ENCODE data around the gene KRIT1. TPM values are rescaled to one million over a fixed set of nuclear protein-coding genes. Genes with fewer than 3 reads are reported as not detected.
A peak's percentile ranks its signal among the peaks of the same experiment; 100 is the strongest.
"Not testable (repeated sequence)": the region's sequence is repeated elsewhere in the genome, so short reads cannot be mapped to it uniquely, and the experiment has no call there.

Gene KRIT1
- total RNA-seq, result 64.1 TPM

DNA sequence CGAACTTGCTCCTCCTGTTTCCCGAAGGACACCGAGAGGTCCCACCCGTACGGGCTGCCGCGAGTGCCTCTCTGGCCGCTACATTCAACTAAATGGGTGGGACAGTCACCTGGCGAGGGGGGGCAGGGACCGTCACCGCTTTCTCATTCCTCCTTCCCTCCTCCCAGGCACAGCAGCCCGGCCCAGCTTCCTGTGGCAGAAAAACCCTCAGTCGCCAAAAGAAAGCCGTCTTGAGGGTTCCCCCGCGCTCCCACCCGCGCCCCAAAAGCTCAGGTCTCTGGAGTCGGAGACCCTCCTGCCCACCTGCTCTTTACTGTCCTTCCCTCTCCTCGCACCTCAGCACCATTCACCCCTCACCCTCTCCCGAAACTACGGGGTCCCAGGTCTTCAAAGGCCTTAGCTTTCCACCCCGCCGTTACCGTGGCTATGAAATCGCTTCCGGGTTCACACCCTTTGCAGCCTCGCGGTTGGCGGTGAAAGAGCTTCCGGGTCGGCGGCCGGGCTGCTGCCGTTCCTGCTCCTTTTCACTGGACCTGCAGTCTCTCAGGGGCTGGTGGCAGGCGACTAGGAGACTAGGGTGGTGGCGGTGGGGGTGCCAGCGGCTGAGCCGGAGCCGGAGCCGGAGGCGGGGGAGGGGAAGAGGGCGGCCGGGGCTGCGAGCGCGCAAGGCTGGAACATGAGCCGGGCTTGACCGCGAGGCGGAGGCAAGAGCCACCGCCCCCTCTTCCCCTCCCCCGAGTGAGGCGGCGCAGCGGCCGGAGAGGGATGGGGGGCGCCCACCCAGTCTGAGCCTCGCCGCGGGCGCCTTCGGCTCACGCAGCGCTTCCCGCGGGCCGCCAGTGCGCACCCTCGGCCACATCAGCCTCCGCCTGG is at the start of gene KRIT1, which contains the start of gene ANKIB1:
KRIT1 (minus strand) TSS at position 428 of the 873 bp plus-strand sequence. CDS start 3,779 bp downstream, outside the sequence.
ANKIB1 (plus strand) TSS at position 488 of the 873 bp plus-strand sequence. CDS start 49,005 bp downstream, outside the sequence.
- peak; percentile 95 for DNase-seq

GRCh38 chr7:92295391-92295790 is 49.7 kb upstream of the KRIT1 start:
- no peak for DNase-seq

GRCh38 chr7:92293896-92294590 is 48.3 kb upstream of the KRIT1 start:
- no peak for DNase-seq

DNA sequence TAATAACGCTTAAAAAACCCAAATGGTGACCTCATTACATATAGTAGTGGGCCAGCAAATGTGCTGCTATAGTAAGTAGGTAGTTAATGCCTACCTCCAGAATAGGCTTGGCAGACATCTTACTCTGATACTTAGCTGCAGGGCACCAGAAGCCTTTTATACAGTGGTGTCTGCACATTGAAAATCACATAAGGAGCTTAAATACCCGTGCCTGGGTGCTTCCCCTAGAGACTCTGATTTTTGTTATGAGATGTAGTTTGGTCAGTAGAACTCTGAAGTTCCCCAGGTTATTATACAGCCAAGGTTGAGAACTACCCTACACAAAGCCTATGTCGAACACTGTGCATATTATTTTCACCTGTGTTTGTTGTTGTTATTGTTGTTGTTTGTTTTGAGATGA is 47.3 kb upstream of the KRIT1 start:
- DNase-seq, result no peak

- DNase-seq, result no peak
These were observed 43.6 kb upstream of the KRIT1 start for GRCh38 chr7:92289321-92289720.

- DNase-seq, result no peak
These were observed 37.2 kb upstream of the KRIT1 start for GRCh38 chr7:92282930-92283329.

DNA sequence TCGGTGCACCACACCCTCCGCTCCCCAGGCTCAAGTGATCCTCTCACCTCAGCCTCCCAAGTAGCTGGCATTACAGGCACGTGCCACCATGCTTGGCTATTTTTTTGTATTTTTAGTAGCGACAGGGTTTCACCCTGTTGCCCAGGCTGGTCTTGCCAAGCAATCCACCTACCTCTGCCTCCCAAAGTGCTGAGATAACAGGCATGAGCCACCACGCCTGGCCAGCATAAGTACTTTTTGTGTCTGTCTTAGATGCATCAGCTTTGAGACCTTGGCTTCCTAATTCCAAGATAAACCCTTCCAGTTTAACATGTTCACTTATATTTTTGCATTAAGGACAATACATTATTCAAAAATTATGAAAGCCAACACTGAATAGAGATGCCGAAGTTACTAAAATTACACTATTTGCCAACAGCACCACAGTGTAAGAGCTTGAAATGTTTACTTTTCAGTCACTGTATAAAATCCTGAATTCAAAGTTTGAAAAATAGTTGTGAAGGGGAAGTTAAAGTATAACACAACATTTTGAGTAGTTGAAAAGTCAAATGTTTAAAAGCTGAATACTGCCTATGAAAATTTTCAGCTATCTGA is 36.6 kb upstream of the KRIT1 start:
- DNase-seq, result no peak

DNA sequence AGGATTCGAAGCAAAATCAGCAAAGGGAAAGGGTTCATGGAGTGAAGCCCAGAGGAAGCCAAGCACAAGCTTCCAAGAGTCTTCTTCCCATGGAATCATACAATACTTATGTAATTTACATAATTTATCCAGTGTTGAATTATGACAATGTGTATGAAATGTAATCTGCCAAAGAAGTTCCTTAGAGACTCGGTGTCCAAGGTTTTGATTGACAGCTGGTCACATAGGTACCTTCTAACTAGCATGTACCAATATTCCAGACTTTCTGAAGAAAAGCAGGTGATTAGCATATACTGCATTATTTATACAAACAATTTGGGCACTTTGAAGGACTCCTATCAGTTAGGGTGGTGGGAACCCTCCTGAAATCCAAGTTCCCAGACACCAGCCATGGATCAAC is 35.3 kb upstream of the KRIT1 start:
- no peak for DNase-seq

DNA sequence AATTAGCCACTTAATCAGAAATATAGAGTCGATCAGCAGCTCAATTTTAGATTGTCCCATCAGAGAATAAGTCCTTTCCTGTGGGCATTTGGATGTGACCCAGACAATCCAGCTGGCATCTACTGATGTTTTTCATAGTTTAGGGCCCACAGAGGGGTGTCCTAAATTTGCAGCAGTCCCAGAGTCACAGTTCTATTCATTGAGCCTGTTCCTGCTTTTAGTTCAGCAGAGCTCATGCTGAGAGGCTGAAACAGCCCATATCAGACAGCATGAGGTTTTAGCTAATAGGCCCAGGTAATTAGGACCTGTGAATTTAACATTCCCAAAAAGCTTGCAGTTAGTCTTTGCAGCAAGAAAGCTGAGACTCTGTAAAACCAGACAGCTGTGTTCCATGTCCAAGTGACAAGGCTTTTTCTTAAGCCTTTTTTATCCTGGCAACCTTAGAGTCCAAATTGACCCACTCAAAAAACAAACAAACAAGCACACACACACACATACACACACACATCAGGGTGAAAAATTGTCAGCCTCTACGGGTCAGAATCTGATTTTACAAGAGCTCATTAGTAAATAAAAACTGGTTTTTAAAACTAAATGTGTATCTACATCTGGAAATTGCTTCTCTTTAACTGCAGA is 33.8 kb upstream of the KRIT1 start:
- peak; percentile 26 for DNase-seq

- no peak for DNase-seq
These were observed 30.7 kb upstream of the KRIT1 start for GRCh38 chr7:92276460-92276864.

DNA sequence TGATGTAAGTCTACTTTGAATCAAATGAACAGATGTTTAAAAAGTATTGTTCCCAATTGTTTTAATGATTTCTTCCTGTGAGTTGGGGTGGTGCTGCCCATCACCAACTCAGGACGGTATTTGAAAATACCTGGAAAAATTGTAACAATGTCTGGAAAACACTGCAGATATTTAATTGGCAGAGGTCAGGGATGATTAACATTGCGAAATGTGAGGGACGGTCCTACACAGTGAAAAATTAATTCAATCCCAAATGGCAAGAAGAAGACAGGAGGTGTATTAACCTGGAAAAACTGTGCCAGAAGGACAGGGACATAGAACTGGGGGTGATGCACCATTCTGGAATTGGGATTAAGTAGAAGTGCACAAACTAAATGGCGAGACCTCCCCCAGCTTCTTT is 29.6 kb upstream of the KRIT1 start:
- no peak for DNase-seq

GRCh38 chr7:92268921-92269320 is 23.2 kb upstream of the KRIT1 start:
- DNase-seq, result no peak

GRCh38 chr7:92266415-92267241 is 20.9 kb upstream of the KRIT1 start:
- no peak for DNase-seq

DNA sequence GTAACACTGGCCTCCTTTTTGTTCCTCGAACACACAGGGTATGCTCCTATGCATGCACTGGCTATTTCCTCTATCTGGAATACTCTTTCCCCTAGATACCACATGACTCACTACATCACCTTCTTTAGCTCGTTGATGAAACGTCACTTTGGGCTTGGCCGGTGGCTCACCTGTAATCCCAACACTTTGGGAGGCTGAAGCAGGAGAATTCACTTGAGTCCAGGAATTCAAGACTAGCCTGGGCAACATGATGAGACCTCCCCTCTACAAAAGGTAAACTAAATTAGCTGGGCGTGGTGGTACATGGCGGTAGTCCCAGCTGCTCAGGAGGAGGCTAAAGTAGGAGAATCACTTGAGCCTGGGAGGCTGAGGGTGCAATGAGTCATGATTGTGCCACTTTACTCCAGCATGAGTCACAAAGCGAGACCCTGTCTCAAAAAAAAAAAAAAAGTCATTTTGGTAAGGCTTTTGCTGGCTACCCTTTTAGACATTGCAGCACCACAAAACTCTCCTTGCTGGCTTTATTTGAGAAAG is 14.6 kb upstream of the KRIT1 start:
- no peak for DNase-seq

DNA sequence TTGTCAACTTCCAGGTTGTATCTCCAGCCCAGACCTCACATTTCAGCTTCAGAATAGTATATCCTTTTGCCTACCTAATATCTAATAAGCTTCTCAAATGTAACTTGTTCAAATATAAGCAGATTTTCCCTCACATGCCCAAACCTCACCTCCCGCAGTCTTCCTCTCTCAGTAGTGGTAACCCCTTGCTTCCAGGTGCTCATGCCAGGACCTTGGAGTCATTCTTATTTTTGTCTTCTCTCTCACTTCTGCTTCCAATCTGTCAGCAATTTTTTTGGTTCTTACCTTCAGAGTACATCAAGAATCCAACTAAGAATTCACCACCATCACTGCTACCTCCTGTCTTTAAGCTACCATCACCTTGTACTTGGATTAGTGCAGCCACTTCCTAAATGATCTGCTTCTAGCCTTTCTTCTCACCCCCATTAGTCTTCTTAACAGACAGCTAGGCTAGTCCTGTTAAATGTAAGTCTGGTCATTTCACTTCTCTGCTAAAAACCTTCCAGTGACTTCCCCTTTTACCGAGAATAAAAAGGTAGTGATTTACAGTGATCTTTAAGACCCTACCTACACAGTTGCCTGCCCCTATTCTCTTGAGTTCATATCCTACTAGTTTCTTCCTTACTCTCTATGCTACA is 14.0 kb upstream of the KRIT1 start:
- no peak for DNase-seq

DNA sequence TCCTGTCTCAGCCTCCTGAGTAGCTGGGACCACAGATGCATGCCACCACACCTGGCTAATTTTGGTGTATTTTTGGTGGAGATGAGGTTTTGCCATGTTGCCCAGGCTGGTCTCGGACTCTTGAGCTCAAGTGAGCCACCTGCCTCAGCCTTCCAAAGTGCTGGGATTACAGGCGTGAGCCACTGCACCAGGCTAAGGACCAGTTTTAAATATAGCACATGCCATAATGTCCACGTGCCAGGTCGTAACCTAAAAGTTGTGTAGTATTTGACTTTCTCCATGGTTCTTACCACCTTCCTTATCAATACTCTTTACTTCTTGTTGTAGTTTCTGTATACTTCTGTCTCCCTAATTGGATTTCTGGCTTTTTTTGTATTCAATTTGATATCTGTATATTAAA is 13.3 kb upstream of the KRIT1 start:
- DNase-seq, result no peak

GRCh38 chr7:92255308-92255707 is 9.6 kb upstream of the KRIT1 start:
- no peak for DNase-seq

DNA sequence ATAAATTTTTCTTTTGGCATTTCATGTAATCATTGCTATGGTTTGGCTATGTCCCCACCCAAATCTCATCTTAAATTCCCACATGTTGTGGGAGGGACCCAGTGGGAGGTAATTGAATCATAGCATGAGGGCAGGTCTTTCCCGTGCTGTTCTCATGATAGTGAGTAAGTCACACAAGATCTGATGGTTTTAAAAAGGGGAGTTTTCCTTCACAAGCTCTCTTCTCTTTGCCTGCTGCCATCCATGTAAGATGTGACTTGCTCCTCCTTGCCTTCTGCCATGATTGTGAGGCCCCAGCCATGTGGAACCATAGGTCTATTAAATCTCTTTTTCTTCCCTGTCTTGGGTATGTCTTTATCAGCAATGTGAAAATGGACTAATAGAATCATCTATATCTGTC is 9.1 kb upstream of the KRIT1 start:
- DNase-seq, result not testable (repeated sequence)

DNA sequence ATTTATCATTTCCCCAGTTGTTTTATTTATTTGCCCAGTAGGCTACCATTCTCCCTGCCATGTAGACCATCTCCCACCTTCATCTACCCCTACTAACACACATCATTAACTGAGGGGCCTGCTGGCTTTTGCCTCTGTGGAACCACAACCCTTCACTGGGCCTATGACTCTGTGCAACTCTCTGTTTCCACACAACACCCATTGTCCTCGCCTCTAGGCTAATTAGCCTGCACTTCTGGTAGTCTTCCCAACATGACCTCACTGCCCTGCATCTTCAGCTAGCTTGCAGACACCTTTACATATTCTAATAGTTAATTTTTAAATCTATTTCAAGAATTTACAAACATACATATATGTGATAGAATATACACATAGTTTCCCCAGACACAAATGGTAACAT is 7.5 kb upstream of the KRIT1 start:
- DNase-seq, result no peak

- DNase-seq, result no peak
These were observed 5.5 kb upstream of the KRIT1 start for GRCh38 chr7:92251181-92251580.

DNA sequence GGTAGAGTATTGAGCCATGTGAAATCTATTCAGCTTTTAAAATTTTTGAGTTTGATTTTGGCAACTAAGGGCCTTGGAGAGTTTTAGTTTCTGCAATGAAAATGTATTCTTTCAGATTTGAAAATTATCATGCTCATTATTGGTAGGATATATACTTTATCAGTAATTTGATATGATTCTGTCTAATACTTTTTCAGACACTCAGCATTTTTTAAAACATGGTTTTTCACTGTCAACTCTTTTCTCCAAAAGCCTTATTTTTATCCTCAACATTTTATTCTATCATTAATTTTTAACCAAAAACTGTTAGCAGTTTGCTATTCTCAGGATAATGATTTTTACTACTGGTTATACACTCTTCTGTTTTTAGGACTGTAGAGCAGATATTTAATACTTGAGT is 4.9 kb upstream of the KRIT1 start:
- DNase-seq, result no peak
